Left lung (tissue), 10 donors: ENCODE results near the gene CCNF. TPM values are rescaled to one million over a fixed set of nuclear protein-coding genes. Genes with fewer than 3 reads are reported as not detected.

Experiments
- ATAC-seq: fragments of 200-7000 bp; cut with Tn5 transposase; one replicate; pipeline ENCODE4 v1.9.1; 2020; ENCODE audit warnings: moderate library complexity
- DNase-seq, 4 donors: peaks; one replicate each; pipeline ENCODE4 v3.0.0-alpha.2; 2013 to 2020
- H3K27ac ChIP-seq, 2 donors: fragments of 200-600 bp; sonication (generic) in 1 of 2; one replicate each; pipeline versions ENCODE4 v1.5.0 to v1.8.0; 2020 to 2021
- H3K27me3 ChIP-seq, 2 donors: fragments of 200-600 bp; sonication (generic) in 1 of 2; one replicate each; pipeline versions ENCODE4 v1.5.0 to v1.8.0; 2020 to 2021
- H3K36me3 ChIP-seq, 2 donors: fragments of 200-600 bp; sonication (generic) in 1 of 2; one replicate each; pipeline versions ENCODE4 v1.5.0 to v1.8.0; 2020 to 2021
- H3K4me1 ChIP-seq, 2 donors: fragments of 200-600 bp; one replicate each; pipeline ENCODE4 v1.8.0; 2021
- H3K4me3 ChIP-seq, 2 donors: fragments of 200-600 bp; sonication (generic) in 1 of 2; one replicate each; pipeline versions ENCODE4 v1.5.0 to v1.8.0; 2020 to 2021; ENCODE audit warnings: mild to moderate bottlenecking in 1 of 2
- H3K9me3 ChIP-seq, 2 donors: fragments of 200-600 bp; sonication (generic) in 1 of 2; one replicate each; pipeline versions ENCODE4 v1.5.0 to v1.8.0; 2020 to 2021
- intact Hi-C, 2 donors: fragments of 100-400 bp; cut with DNase I; formaldehyde crosslinking; loops; one replicate each; pipeline versions ENCODE4 v1.11.2 to v1.14.2; 2022
- polyA plus RNA-seq, 6 donors: library from polyadenylated mRNA; unstranded; fragments of 120-200 nt; gene quantifications; one replicate each; pipeline ENCODE4 v1.2.1, GENCODE V29; 2013; ENCODE audit not compliant: insufficient read length in 6 of 6
- total RNA-seq, 2 donors: library from RNA; stranded (reverse); fragmentation: NEBNext Ultra II Directional; extraction: Animal tissue kit (Norgen Biotek cat#: 25700); gene quantifications; one replicate each; pipeline ENCODE4 v1.2.1, GENCODE V29; 2021
- TF ChIP-seq, protein P1 (sequence below), 2 donors: fragments of 200-600 bp; sonication (generic) in 1 of 2; IDR thresholded peaks; one replicate each; pipeline versions ENCODE4 v1.5.0 to v1.8.0; 2021; ENCODE audit warnings: antibody characterized with exemption in 2 of 2
- donor health status: DM: no; HTN: yes; CAD: no.
- donor health status: DM: no; HTN: no; CAD: no.

CCNF gene
- total and polyA plus RNA-seq, 8 donors = 4.7 to 17.3 (median 9.7) TPM

DNA sequence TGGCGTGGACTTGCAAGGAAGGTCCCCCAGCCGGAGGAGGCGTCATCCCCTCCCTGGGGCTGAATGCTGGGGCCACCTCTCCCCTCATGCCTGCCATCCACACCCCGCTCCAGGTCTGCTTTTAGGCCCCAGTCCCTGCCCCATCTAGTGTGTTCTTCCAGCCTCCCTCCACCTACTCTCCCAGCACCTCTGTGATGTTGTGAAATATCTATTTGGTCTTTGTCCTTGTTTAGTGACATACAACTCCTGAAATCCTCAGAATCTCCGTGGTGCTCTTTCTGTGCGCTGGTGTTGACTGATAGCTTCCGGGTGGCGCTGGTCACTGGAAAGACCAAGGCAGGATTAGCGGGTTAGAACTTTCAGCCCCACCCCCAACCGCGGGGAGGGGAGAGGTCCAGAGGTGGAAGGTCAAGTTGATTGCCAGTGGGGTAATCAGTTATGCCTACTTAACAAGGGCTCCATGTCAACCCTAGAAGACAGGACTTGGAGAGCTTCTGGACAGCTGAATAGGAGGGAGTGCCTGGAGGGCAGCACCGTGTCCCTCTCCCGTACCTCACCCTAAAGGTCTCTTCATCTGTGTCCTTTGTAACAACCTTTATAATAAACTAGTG is 55.8 kb downstream of the CCNF start:
- Histone ChIP-seq H3K4me3 (no peak overlapping the region), H3K27me3 (no peaks in the 10 kb centered on the region), H3K36me3 (peaks cover 0 to 6% of the 10 kb centered on the region in 2 donors), H3K9me3 (no peaks in the 10 kb centered on the region), H3K27ac (peak overlapping the region in 1 of 2 donors; percentile 24), H3K4me1 (peaks cover 29 to 73% of the 10 kb centered on the region in 2 donors)
- DNase-seq (no peak), ATAC-seq (no peak)
- intact Hi-C loops = no loop called here
- TF ChIP-seq, protein P1, sequence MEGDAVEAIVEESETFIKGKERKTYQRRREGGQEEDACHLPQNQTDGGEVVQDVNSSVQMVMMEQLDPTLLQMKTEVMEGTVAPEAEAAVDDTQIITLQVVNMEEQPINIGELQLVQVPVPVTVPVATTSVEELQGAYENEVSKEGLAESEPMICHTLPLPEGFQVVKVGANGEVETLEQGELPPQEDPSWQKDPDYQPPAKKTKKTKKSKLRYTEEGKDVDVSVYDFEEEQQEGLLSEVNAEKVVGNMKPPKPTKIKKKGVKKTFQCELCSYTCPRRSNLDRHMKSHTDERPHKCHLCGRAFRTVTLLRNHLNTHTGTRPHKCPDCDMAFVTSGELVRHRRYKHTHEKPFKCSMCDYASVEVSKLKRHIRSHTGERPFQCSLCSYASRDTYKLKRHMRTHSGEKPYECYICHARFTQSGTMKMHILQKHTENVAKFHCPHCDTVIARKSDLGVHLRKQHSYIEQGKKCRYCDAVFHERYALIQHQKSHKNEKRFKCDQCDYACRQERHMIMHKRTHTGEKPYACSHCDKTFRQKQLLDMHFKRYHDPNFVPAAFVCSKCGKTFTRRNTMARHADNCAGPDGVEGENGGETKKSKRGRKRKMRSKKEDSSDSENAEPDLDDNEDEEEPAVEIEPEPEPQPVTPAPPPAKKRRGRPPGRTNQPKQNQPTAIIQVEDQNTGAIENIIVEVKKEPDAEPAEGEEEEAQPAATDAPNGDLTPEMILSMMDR (IDR thresholded peaks at IDR 0.05) = no peak

DNA sequence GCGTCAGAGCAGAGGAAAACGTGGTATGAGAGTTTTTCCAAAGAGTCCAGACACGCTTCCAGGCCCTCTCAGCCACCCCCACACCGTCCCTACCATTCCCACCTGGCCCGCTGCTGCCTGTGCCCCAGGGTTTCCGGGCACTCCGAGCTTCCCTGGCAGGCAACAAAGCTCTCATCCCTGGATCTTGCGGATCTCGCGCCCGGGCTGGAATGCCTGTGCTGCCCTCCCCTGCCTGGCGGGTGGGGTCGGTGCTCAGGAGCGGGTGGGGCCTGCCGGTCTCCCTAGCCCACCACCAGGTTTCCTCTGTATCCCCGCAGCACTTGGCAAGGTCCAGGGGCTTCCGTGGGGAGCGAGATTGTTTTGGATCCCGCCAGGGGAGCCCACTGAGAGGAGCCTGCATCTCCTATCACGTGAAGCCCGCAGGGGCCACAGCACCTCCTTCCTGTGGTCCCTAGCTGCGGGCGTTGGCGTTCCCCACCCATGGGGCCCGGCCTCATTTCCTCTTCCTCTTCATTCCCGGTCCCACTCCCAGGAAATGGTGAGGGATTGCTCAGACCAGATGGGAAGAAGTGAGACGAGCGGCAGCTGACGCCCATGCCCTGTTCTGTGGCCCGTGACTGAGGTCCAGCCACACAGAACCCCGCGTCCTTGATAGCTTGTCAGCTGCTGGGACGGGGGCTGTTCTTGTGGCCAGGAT is 56.7 kb downstream of the CCNF start:
- H3K36me3 ChIP-seq = peaks cover 0 to 14% of the 10 kb centered on the region in 2 donors
- intact Hi-C loops = no loop called here
- H3K4me1 ChIP-seq = peaks cover 29 to 65% of the 10 kb centered on the region in 2 donors
- TF ChIP-seq, protein P1 (IDR thresholded peaks at IDR 0.05) = no peak
- ATAC-seq = no peak
- H3K27me3 ChIP-seq = no peaks in the 10 kb centered on the region
- no peak overlapping the region for H3K4me3 ChIP-seq
- H3K9me3 ChIP-seq = no peaks in the 10 kb centered on the region
- no peak for DNase-seq
- peak overlapping the region in 1 of 2 donors; percentile 24 for H3K27ac ChIP-seq

DNA sequence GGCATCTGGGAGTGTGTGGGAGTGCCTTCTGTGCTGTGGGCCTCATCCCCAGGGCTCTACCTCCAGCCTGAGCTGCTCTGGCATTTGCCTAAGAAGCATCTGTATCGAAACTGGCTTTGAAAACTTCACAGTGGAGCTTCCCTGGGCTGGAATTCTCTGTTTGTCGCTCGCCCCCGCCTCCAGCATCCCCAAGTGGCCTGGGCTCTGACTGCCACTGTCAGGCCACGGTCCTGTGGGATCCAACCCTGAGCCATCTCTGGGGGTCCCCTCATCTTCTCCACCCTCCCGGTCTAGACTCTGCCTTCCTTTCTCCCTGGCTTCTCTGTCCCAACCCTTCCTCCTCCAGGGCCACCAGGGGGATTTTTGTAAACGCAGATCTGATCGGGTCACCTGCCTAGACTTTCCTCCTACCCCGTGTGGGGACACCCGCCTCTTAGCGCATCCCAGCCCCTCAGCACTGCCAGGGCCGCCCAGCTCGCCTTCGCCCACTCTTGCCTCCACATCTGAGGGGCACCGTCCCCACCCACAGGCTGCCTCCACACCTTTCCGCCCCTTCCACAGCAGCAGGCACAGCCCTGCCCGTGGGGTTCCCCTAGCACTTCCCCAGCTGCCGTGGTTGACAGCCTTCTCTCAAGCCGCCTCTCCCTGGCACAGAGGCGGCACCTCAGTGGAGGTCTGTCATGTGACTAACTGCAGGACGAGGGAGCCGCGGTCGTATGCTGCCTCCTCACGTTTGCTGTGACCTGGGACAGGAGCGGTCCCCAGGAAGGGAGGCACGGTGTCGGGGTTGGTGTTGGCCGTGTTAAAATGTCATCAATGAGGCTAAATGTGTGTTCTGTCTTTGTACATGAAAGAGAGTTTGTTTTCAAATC is 57.6 kb downstream of the CCNF start:
- peak; percentile 82 for ATAC-seq

DNA sequence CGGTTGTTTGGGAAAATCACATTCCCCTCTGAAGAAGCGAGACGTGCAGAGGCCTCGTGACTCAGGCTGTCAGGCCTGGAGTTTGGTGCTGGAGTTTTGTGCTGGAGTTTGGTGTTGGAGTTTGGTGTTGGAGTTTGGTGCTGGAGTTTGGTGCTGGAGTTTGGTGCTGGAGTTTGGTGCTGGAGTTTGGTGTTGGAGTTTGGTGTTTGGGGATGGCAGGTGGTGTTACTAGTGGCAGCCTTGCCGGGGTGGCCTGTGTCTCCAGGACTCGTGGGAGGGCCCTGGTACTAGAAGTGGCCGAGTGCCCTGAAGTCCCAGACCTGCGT is 58.2 kb downstream of the CCNF start:
- Histone ChIP-seq H3K4me3 (no peak overlapping the region), H3K36me3 (peaks cover 0 to 14% of the 10 kb centered on the region in 2 donors), H3K4me1 (peaks cover 19 to 56% of the 10 kb centered on the region in 2 donors), H3K27me3 (no peaks in the 10 kb centered on the region), H3K9me3 (no peaks in the 10 kb centered on the region), H3K27ac (no peak overlapping the region)
- no peak for ATAC-seq
- DNase-seq = no peak
- TF ChIP-seq, protein P1 (IDR thresholded peaks at IDR 0.05) = no peak
- intact Hi-C loops = no loop called here

More for the DNA sequence above, 57.6 kb downstream of the CCNF start:
- H3K27ac ChIP-seq = peak overlapping the region in 1 of 2 donors; percentile 24
- H3K27me3 ChIP-seq = no peaks in the 10 kb centered on the region
- H3K4me3 ChIP-seq = no peak overlapping the region
- TF ChIP-seq, protein P1 (IDR thresholded peaks at IDR 0.05) = peak in 1 of 2 donors; percentile 12
- H3K36me3 ChIP-seq = peaks cover 0 to 14% of the 10 kb centered on the region in 2 donors
- intact Hi-C loops = no loop called here
- DNase-seq = peak in 2 of 4 donors; percentile 80 to 90
- H3K4me1 ChIP-seq = peaks cover 22 to 61% of the 10 kb centered on the region in 2 donors
- H3K9me3 ChIP-seq = no peaks in the 10 kb centered on the region
